H9 (cell line): ENCODE data around the gene TXNDC11. TPM values are rescaled to one million over a fixed set of nuclear protein-coding genes. Genes with fewer than 3 reads are reported as not detected.
A peak's percentile ranks its signal among the peaks of the same experiment; 100 is the strongest.

Source experiments
- DNase-seq: peaks from one replicate; pipeline ENCODE4 v3.0.0-alpha.2; 2017
- H2AFZ ChIP-seq: one replicate; pipeline ENCODE4 v1.6.1; 2013; ENCODE audit warnings: mild to moderate bottlenecking, low read length, control low read depth, moderate library complexity
- H2AK5ac ChIP-seq: 2 replicates; pipeline ENCODE4 v1.6.1; 2013; ENCODE audit warnings: low read length, control low read depth, mixed read lengths; ENCODE audit not compliant: insufficient read length
- H2BK120ac ChIP-seq: one replicate; pipeline ENCODE4 v1.6.1; 2013; ENCODE audit warnings: low read depth, mild to moderate bottlenecking, low read length, control low read depth, inconsistent platforms; ENCODE audit not compliant: poor library complexity, severe bottlenecking
- H2BK12ac ChIP-seq: 2 replicates; pipeline ENCODE4 v1.6.1; 2013; ENCODE audit warnings: low read length, control low read depth, mixed read lengths, low read depth; ENCODE audit not compliant: insufficient read length
- H2BK15ac ChIP-seq: 2 replicates; pipeline ENCODE4 v1.6.1; 2013; ENCODE audit warnings: low read depth, low read length, control low read depth
- H2BK20ac ChIP-seq: one replicate; pipeline ENCODE4 v1.6.1; 2013; ENCODE audit warnings: low read depth, mild to moderate bottlenecking, low read length, control low read depth, inconsistent platforms; ENCODE audit not compliant: poor library complexity, severe bottlenecking
- H2BK5ac ChIP-seq: 2 replicates; pipeline ENCODE4 v1.6.1; 2013; ENCODE audit warnings: low read length, control low read depth, mixed read lengths; ENCODE audit not compliant: insufficient read length
- H3K14ac ChIP-seq: 2 replicates; pipeline ENCODE4 v1.6.1; 2013; ENCODE audit warnings: low read length, control low read depth; ENCODE audit not compliant: insufficient read depth
- H3K18ac ChIP-seq: 2 replicates; pipeline ENCODE4 v1.6.1; 2013; ENCODE audit warnings: low read depth, mild to moderate bottlenecking, mixed read lengths, low read length, control low read depth; ENCODE audit not compliant: insufficient read length
- H3K23ac ChIP-seq: 2 replicates; pipeline ENCODE4 v1.6.1; 2013; ENCODE audit warnings: low read length, control low read depth, mixed read lengths, low read depth; ENCODE audit not compliant: insufficient read length
- H3K23me2 ChIP-seq: 2 replicates; pipeline ENCODE4 v1.6.1; 2013; ENCODE audit warnings: low read depth, mild to moderate bottlenecking, mixed read lengths, low read length, control low read depth; ENCODE audit not compliant: insufficient read length, poor library complexity, severe bottlenecking
- H3K27ac ChIP-seq: 2 replicates; pipeline ENCODE4 v1.5.1; 2013; ENCODE audit warnings: low read length, control low read depth, mixed read lengths, low read depth; ENCODE audit not compliant: insufficient read length
- H3K27me3 ChIP-seq: 2 replicates; pipeline ENCODE4 v1.6.1; 2013; ENCODE audit warnings: low read length, control low read depth, inconsistent platforms; ENCODE audit not compliant: insufficient read depth
- H3K4ac ChIP-seq: 2 replicates; pipeline ENCODE4 v1.6.1; 2013; ENCODE audit warnings: low read depth, mild to moderate bottlenecking, control low read depth, inconsistent platforms, low read length, moderate library complexity
- H3K4me1 ChIP-seq: 2 replicates; pipeline ENCODE4 v1.6.1; 2013; ENCODE audit warnings: low read length, control low read depth, inconsistent platforms; ENCODE audit not compliant: insufficient read depth
- H3K4me2 ChIP-seq: 2 replicates; pipeline ENCODE4 v1.6.1; 2013; ENCODE audit warnings: low read length, control low read depth, mixed read lengths; ENCODE audit not compliant: insufficient read length, insufficient read depth
- H3K56ac ChIP-seq: 2 replicates; pipeline ENCODE4 v1.6.1; 2013; ENCODE audit warnings: low read depth, mild to moderate bottlenecking, mixed read lengths, low read length, control low read depth; ENCODE audit not compliant: insufficient read length
- H3K79me1 ChIP-seq: 2 replicates; pipeline ENCODE4 v1.6.1; 2013; ENCODE audit warnings: low read depth, mild to moderate bottlenecking, moderate library complexity, low read length, control low read depth, inconsistent platforms; ENCODE audit not compliant: insufficient read depth, poor library complexity, severe bottlenecking
- H3K79me2 ChIP-seq: 2 replicates; pipeline ENCODE4 v1.6.1; 2013; ENCODE audit warnings: low read length, control low read depth, inconsistent platforms; ENCODE audit not compliant: insufficient read depth
- H3K9ac ChIP-seq: 2 replicates; pipeline ENCODE4 v1.6.1; 2013; ENCODE audit warnings: low read length, control low read depth, mixed read lengths; ENCODE audit not compliant: insufficient read length; ENCODE audit errors: extremely low read depth
- H3K9me3 ChIP-seq: one replicate; pipeline ENCODE4 v1.6.1; 2013; ENCODE audit warnings: low read depth, low read length, inconsistent platforms; ENCODE audit not compliant: control insufficient read depth
- H3T11ph ChIP-seq: one replicate; pipeline ENCODE4 v1.6.1; 2013; ENCODE audit warnings: mild to moderate bottlenecking, low read length, control low read depth, inconsistent platforms
- H4K20me1 ChIP-seq: one replicate; pipeline ENCODE4 v1.6.1; 2013; ENCODE audit not compliant: control insufficient read depth, insufficient read length, insufficient read depth
- H4K5ac ChIP-seq: 2 replicates; pipeline ENCODE4 v1.6.1; 2013; ENCODE audit warnings: low read depth, mild to moderate bottlenecking, mixed read lengths, low read length, control low read depth; ENCODE audit not compliant: insufficient read length
- H4K8ac ChIP-seq: replicated peaks from 2 replicates; pipeline ENCODE4 v1.6.1; 2013; ENCODE audit warnings: low read length, control low read depth, mixed read lengths, low read depth; ENCODE audit not compliant: insufficient read length
- H4K91ac ChIP-seq: 2 replicates; pipeline ENCODE4 v1.6.1; 2013; ENCODE audit warnings: low read depth, mild to moderate bottlenecking, moderate library complexity, mixed read lengths, low read length, control low read depth; ENCODE audit not compliant: insufficient read length
- H3K27ac Mint-ChIP-seq, 3 experiments: 2 replicates in 2 of 3; 3 replicates in 1 of 3; pipeline ENCODE4 v1.8.0; 2020 to 2021; ENCODE audit warnings: mixed read lengths in 3 of 3, mild to moderate bottlenecking in 1 of 3, moderate library complexity in 1 of 3
- H3K27me3 Mint-ChIP-seq: 2 replicates; pipeline ENCODE4 v1.8.0; 2021; ENCODE audit warnings: low read depth, mild to moderate bottlenecking, moderate library complexity, mixed read lengths
- H3K36me3 Mint-ChIP-seq, 3 experiments: 2 replicates in 2 of 3; 3 replicates in 1 of 3; pipeline ENCODE4 v1.8.0; 2020 to 2021; ENCODE audit warnings: low read depth in 3 of 3, mixed read lengths in 3 of 3; ENCODE audit not compliant: insufficient read depth in 1 of 3
- H3K4me1 Mint-ChIP-seq, 2 experiments: 2 replicates each; pipeline ENCODE4 v1.8.0; 2020; ENCODE audit warnings: mixed read lengths in 2 of 2
- H3K4me3 Mint-ChIP-seq, 2 experiments: 2 replicates in 1 of 2; 3 replicates in 1 of 2; pipeline ENCODE4 v1.8.0; 2020 to 2021; ENCODE audit warnings: mild to moderate bottlenecking in 2 of 2, mixed read lengths in 2 of 2, moderate library complexity in 1 of 2
- H3K9me3 Mint-ChIP-seq, 2 experiments: 2 replicates in 1 of 2; 3 replicates in 1 of 2; pipeline ENCODE4 v1.8.0; 2020; ENCODE audit warnings: mild to moderate bottlenecking in 2 of 2, mixed read lengths in 2 of 2, moderate library complexity in 1 of 2
- CTCF ChIP-seq: fragments of 200-600 bp; sonication (generic); conservative IDR thresholded peaks from 3 replicates; pipeline ENCODE4 v1.8.0; 2021; ENCODE audit warnings: antibody characterized with exemption, mild to moderate bottlenecking
- WGBS: extraction: QIAGEN DNeasy Blood & Tissue Kit; methylation state at CpG from one replicate; pipeline ENCODE4 v1.1.7; 2013; ENCODE audit warnings: missing lambda C conversion rate, low lambda C conversion rate, mixed read lengths; ENCODE audit not compliant: insufficient read length; ENCODE audit errors: extremely low coverage; 5-methylcytosine and 5-hydroxymethylcytosine counted together
- total RNA-seq: library from RNA; stranded (reverse); gene quantifications from 2 replicates; pipeline ENCODE4 v1.2.1, GENCODE V29; 2021

The TXNDC11 gene
- total RNA-seq, 1 experiment from 2014 or later: 12.2 TPM

- H2BK20ac ChIP-seq: no peak overlapping the region
- H3K4me3 Mint-ChIP-seq: no peak overlapping the region
- H3K36me3 Mint-ChIP-seq: peaks cover 6 to 37% (median 14%) of the 10 kb centered on the region in 3 experiments; a peak in 5 of 7 replicates
- H3K14ac ChIP-seq: no peak overlapping the region
- WGBS: no CpG with 5 or more reads among the region's 9 CpGs
- no peaks in the 10 kb centered on the region for H3K4me1 ChIP-seq
- no peak for DNase-seq
- H4K8ac ChIP-seq: no peak overlapping the region
- H3K79me1 ChIP-seq: no peaks in the 10 kb centered on the region
- H4K5ac ChIP-seq: no peak overlapping the region
- no peaks in the 10 kb centered on the region for H3K9me3 Mint-ChIP-seq
- H3K4me2 ChIP-seq: no peak overlapping the region
- H2BK5ac ChIP-seq: no peak overlapping the region
- no peak overlapping the region for H3K9ac ChIP-seq
- no peak overlapping the region for H3K56ac ChIP-seq
- H3K27ac ChIP-seq: no peak overlapping the region
- H2BK12ac ChIP-seq: no peak overlapping the region
- no peaks in the 10 kb centered on the region for H3K4me1 Mint-ChIP-seq
- peak overlapping the region in 2 of 3 experiments; percentile 4 to 12; a peak in 2 of 7 replicates for H3K27ac Mint-ChIP-seq
- H2AK5ac ChIP-seq: no peak overlapping the region
- no peak overlapping the region for H2BK120ac ChIP-seq
- H3K4ac ChIP-seq: no peak overlapping the region
- no peaks in the 10 kb centered on the region for H3K27me3 ChIP-seq
- H3K18ac ChIP-seq: no peak overlapping the region
- H2AFZ ChIP-seq: no peak overlapping the region
- no peaks in the 10 kb centered on the region for H3K9me3 ChIP-seq
- H3K27me3 Mint-ChIP-seq: no peaks in the 10 kb centered on the region
- H3T11ph ChIP-seq: no peak overlapping the region
- H2BK15ac ChIP-seq: no peak overlapping the region
- no peaks in the 10 kb centered on the region for H3K23me2 ChIP-seq
- 0 out of 2 replicates have a peak, but pooled peaks cover 2% of the 10 kb centered on the region for H3K79me2 ChIP-seq
- TF ChIP-seq CTCF: no peak
- no peaks in the 10 kb centered on the region for H4K20me1 ChIP-seq
- no peak overlapping the region for H4K91ac ChIP-seq
- H3K23ac ChIP-seq: no peak overlapping the region
Measured at GRCh38 chr16:11700264-11701029, 42.2 kb downstream of the TXNDC11 start.
